GM04503 (cell line): ENCODE results near the gene GAK.
"Not testable (repeated sequence)": the region's sequence is repeated elsewhere in the genome, so short reads cannot be mapped to it uniquely, and the experiment has no call there.

ENCODE experiments used
- DNase-seq: peaks from one replicate; pipeline ENCODE4 v3.0.0-alpha.2; 2012; ENCODE audit warnings: low read depth

Gene GAK

GRCh38 chr4:952881-953573 is 20.9 kb upstream of the GAK start:
- DNase-seq = no peak

GRCh38 chr4:951594-952468 is 19.7 kb upstream of the GAK start:
- DNase-seq = no peak

- DNase-seq = no peak
Measured at GRCh38 chr4:951186-951585, 19.1 kb upstream of the GAK start.

GRCh38 chr4:950136-951020 is 18.3 kb upstream of the GAK start:
- DNase-seq = no peak

GRCh38 chr4:949656-950055 is 17.5 kb upstream of the GAK start:
- DNase-seq = no peak

- no peak for DNase-seq
Measured at GRCh38 chr4:948936-949300, 16.8 kb upstream of the GAK start.

- no peak for DNase-seq
Measured at GRCh38 chr4:948101-948935, 16.2 kb upstream of the GAK start.

GRCh38 chr4:947491-947971 is 15.4 kb upstream of the GAK start:
- DNase-seq = no peak

DNA sequence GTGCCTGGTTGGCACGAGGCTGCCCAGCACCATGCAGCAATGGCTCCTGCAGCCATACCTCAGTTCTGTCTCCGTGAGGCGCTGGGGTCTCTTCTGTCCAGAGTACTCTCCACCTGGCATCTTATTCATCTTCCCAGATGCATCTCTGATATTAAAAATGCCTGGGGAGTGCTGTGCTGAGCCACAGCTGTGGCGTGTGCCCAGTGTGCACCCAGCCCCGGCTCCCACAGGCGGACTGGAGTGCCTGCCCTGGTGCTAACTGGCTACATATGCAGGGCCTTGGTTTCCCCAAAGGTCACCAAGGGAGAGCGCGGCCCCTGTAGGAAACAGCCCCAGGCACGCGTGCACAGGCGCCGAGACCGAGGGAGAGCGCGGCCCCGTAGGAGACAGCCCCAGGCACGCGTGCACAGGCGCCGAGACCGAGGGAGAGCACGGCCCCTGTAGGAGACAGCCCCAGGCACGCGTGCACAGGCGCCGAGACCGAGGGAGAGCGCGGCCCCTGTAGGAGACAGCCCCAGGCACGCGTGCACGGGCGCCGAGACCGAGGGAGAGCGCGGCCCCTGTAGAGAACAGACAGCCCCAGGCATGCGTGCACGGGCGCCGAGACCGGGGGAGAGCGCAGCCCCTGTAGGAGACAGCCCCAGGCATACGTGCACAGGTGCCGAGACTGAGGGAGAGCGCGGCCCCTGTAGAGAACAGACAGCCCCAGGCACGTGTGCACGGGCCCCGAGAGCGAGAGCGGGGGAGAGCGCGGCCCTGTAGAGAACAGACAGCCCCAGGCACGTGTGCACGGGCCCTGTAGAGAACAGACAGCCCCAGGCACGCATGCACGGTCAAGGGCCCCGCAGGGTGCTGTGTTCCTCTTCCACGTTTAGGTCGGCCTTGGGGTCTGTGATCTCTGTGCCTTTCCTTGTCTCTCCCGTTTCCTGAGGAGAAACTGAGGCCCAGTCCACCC is 14.7 kb upstream of the GAK start:
- DNase-seq = no peak

- no peak for DNase-seq
Measured at GRCh38 chr4:946103-946450, 14.0 kb upstream of the GAK start.

- no peak for DNase-seq
Measured at GRCh38 chr4:945274-946102, 13.4 kb upstream of the GAK start.

DNA sequence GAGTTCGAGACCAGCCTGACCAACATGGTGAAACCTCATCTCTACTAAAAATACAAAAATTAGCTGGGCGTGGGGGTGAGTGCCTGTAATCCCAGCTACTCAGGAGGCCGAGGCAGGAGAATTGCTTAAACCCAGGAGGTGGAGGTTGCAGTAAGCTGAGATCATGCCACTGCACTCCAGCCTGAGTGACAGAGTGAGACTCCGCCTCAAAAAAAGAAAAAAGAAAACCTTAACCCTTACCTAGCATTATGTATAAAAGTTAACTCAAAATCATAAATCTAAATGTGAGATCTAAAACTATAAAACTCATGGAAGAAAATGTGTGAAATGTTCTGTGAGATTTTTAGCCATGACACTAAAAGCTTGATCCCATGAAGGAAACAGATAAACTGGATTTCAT is 7.4 kb upstream of the GAK start:
- not testable (repeated sequence) for DNase-seq

GRCh38 chr4:932713-933070 is 576 bp upstream of the GAK start:
- DNase-seq = no peak

DNA sequence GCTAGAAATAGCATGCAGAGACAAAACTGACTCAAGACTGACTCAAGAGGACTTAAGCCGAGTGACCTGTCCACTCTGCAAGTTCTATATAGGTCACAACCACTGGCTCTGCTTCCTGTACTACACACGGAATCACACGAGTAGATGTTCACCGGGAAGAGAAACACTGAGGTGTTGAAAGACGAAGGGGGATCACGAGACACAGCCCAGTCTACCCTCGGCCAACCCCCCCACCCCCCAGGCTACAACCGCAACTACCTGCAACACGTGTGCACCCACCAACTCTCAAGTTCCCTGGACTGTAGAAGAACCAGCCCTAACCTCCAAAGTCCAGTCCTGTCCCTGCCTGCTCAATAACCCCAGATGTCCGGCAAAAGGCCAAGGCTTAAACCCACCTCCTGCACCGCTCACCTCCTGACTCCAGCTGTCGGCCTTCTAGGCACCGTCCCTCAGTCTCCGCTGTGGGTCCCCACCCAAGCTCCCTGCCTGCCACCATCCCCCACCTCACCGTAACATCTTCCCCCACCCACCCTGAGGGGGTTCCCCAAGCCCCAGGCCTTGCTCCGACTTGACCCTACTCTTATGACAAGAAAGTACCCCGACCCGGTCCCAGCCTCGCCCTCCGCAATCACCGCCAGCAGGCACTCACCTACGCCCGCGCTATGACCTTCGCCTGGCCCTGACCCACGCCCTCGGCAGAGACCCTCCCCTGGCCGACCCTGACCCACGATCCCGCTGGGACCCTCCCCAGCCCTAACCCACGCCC is 739 bp downstream of the GAK start:
- DNase-seq = peak; percentile 39

GRCh38 chr4:930827-931193 is 1.3 kb downstream of the GAK start:
- no peak for DNase-seq

- no peak for DNase-seq
Measured at GRCh38 chr4:930028-930551, 2.0 kb downstream of the GAK start.

DNA sequence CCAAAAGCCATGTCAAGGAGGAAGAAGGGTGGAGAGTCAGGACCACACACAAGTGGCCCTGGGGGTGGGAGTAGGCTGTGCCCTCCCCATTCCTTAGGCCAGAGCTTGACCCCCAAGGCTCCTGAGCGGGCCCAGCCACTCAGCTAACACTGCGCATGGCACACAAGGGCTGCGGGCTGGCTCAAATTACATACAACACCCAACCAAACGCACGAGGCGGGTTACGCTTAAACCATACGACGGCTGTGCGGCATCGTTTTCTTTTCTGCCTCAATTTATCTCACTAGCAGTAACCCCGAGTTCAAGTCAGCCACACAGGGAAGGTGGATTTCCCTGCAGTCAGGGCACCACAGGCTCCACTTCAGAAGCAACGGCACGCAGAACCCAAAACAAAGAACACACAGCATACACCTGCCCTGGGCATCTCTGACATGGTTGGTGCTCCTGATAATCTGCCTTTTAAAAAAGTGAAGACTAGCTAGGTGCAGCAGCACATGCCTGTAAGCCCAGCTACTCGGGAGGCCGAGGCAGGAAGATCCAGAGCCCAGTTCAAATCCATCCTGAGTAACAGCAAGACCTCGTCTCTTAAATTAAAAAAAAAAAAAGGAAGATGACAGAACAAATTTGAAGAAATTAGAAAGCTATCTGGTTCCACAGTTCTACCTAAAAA is 2.9 kb downstream of the GAK start:
- DNase-seq = no peak

DNA sequence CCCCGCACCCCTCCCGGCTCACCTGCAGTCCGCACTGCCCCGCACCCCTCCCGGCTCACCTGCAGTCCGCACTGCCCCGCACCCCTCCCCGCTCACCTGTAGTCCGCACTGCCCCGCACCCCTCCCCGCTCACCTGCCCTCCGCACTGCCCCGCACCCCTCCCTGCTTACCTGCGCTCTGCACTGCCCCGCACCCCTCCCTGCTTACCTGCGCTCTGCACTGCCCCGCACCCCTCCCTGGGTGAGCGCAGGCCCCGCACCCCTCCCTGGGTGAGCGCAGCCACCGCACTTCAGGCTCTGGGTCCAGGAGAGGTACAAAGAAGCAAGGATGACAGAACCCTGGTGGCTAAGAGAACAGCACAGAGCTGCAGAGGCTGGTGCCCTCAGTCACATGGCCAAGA is 4.5 kb downstream of the GAK start:
- not testable (repeated sequence) for DNase-seq
